ENCODE results near the gene KRT36. TPM values are rescaled to one million over a fixed set of nuclear protein-coding genes. Genes with fewer than 3 reads are reported as not detected.

KRT36 gene
- total RNA-seq, 4 donors from 2014 or later: not detected

- DNase-seq: no peak
- H3K36me3 ChIP-seq: no peaks in the 10 kb centered on the region
- H3K9me3 ChIP-seq: no peaks in the 10 kb centered on the region
- H3K27ac ChIP-seq: peak overlapping the region in 1 of 4 donors; percentile 35
- no peaks in the 10 kb centered on the region for H3K27me3 ChIP-seq
- no peak overlapping the region for H3K4me3 ChIP-seq
- peaks cover 0 to 18% (median 3%) of the 10 kb centered on the region in 4 donors for H3K4me1 ChIP-seq
- TF ChIP-seq CTCF (IDR thresholded peaks at IDR 0.05): no peak
- no peak for TF ChIP-seq POLR2A (IDR thresholded peaks at IDR 0.05)
Measured at GRCh38 chr17:41510251-41511065, 20.7 kb upstream of the KRT36 start.

GRCh38 chr17:41507315-41507880 lies 17.7 kb upstream of the KRT36 start:
- H3K4me1 ChIP-seq: peaks cover 0 to 18% (median 3%) of the 10 kb centered on the region in 4 donors
- DNase-seq: no peak
- H3K36me3 ChIP-seq: no peaks in the 10 kb centered on the region
- no peak overlapping the region for H3K27ac ChIP-seq
- TF ChIP-seq POLR2A (IDR thresholded peaks at IDR 0.05) (no peak), CTCF (IDR thresholded peaks at IDR 0.05) (no peak)
- no peaks in the 10 kb centered on the region for H3K9me3 ChIP-seq
- no peaks in the 10 kb centered on the region for H3K27me3 ChIP-seq
- no peak overlapping the region for H3K4me3 ChIP-seq

GRCh38 chr17:41505809-41506767 lies 16.4 kb upstream of the KRT36 start:
- no peak overlapping the region for H3K4me3 ChIP-seq
- no peak overlapping the region for H3K27ac ChIP-seq
- no peaks in the 10 kb centered on the region for H3K9me3 ChIP-seq
- no peaks in the 10 kb centered on the region for H3K36me3 ChIP-seq
- H3K27me3 ChIP-seq: no peaks in the 10 kb centered on the region
- H3K4me1 ChIP-seq: peaks cover 0 to 12% (median 3%) of the 10 kb centered on the region in 4 donors
- no peak for TF ChIP-seq POLR2A (IDR thresholded peaks at IDR 0.05)
- no peak for TF ChIP-seq CTCF (IDR thresholded peaks at IDR 0.05)
- no peak for DNase-seq

GRCh38 chr17:41505007-41505808 lies 15.5 kb upstream of the KRT36 start, which contains the start of gene KRT13:
Gene KRT13, minus strand, starts transcription at chr17:41505612. Its CDS starts 62 bp downstream, at chr17:41505550.
- Histone ChIP-seq H3K4me1 (peaks cover 0 to 5% (median 0%) of the 10 kb centered on the region in 4 donors), H3K4me3 (no peak within 1 kb of the TSS), H3K27me3 (no peaks in the 10 kb centered on the region), H3K27ac (no peak within 1 kb of the TSS), H3K36me3 (no peaks in the 10 kb centered on the region), H3K9me3 (no peaks in the 10 kb centered on the region)
- DNase-seq: no peak
- TF ChIP-seq POLR2A (IDR thresholded peaks at IDR 0.05): no peak
- no peak for TF ChIP-seq CTCF (IDR thresholded peaks at IDR 0.05)

Measured in Peyer's patch (tissue), 4 donors.